ENCODE results near the gene PDZD7.

GRCh38 chr10:101001659-101002035 is 29.3 kb downstream of the PDZD7 start:
- TF ChIP-seq CTCF (IDR thresholded peaks at IDR 0.05; ENCODE audit: extremely low read depth in 1 of 2, insufficient read depth in 1 of 2, low read depth in 1 of 2, low read length in 2 of 2) (no peak), POLR2AphosphoS5 (IDR thresholded peaks at IDR 0.05; ENCODE audit: insufficient read depth, low read depth, low read length) (no peak), FOS (IDR thresholded peaks at IDR 0.05; ENCODE audit: borderline replicate concordance, insufficient read depth, low read length) (no peak), MAX (IDR thresholded peaks at IDR 0.05; ENCODE audit: insufficient read depth, insufficient read length) (no peak), EZH2 (IDR thresholded peaks at IDR 0.05; ENCODE audit: borderline replicate concordance, low read depth, low read length, severe bottlenecking) (no peak), POLR2A (IDR thresholded peaks at IDR 0.05; ENCODE audit: low read depth, low read length) (no peak)

All from endothelial cell of umbilical vein (primary cell).